ENCODE results near the gene ACADSB. TPM values are rescaled to one million over a fixed set of nuclear protein-coding genes. Genes with fewer than 3 reads are reported as not detected.

The ACADSB gene
- polyA plus RNA-seq, 1 donor from 2014 or later = 20.3 TPM

DNA sequence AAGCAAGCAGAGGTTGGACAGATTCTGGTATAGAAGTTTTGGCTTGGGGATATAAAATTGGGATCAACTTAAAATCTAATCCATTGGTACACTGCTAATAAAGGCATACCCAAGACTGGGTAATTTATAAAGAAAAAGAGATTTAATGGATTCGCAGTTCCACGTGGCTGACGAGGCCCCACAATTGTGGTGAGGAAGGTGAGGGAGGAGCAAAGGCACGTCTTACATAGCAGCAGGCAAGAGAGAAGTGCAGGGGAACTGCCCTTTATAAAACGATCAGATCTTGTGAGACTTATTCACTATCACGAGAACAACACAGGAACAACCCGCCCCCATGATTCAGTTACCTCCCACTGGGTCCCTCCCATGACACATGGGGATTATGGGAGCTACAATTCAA lies 9.7 kb downstream of the ACADSB start:
- Histone ChIP-seq H3F3A (ENCODE audit: insufficient read depth, low read length, poor library complexity, severe bottlenecking) (no peaks in the 10 kb centered on the region), H3K27me3 (ENCODE audit: insufficient read depth, low read depth, low read length) (no peaks in the 10 kb centered on the region), H3K36me3 (ENCODE audit: insufficient read depth, low read length) (no peaks in the 10 kb centered on the region), H3K79me2 (replicated peaks; ENCODE audit: insufficient read depth, low read length) (no peaks in the 10 kb centered on the region), H3K4me2 (ENCODE audit: low read length) (no peak overlapping the region), H2AFZ (ENCODE audit: low read depth, low read length) (no peak overlapping the region), H3K9ac (ENCODE audit: low read length) (no peak overlapping the region), H4K20me1 (ENCODE audit: insufficient read depth) (no peaks in the 10 kb centered on the region), H3K9me3 (ENCODE audit: low read length) (no peaks in the 10 kb centered on the region), H3K4me3 (ENCODE audit: low read length) (no peak overlapping the region), H3K9me2 (ENCODE audit: insufficient read depth, low read length) (no peaks in the 10 kb centered on the region), H3K27ac (ENCODE audit: low read length) (no peak overlapping the region)
- TF ChIP-seq POLR2AphosphoS5 (IDR thresholded peaks at IDR 0.05) (no peak), EP300 (conservative IDR thresholded peaks at IDR 0.05; ENCODE audit: poor library complexity, severe bottlenecking) (no peak), RAD21 (conservative IDR thresholded peaks at IDR 0.05) (no peak), EZH2 (IDR thresholded peaks at IDR 0.05; ENCODE audit: borderline replicate concordance, insufficient read depth, low read length, poor library complexity, severe bottlenecking) (no peak), TAF1 (IDR thresholded peaks at IDR 0.05; ENCODE audit: low read depth) (no peak), SMC3 (conservative IDR thresholded peaks at IDR 0.05; ENCODE audit: poor library complexity) (no peak), MXI1 (conservative IDR thresholded peaks at IDR 0.05; ENCODE audit: poor library complexity, severe bottlenecking) (no peak)
- TF ChIP-seq, protein P1, sequence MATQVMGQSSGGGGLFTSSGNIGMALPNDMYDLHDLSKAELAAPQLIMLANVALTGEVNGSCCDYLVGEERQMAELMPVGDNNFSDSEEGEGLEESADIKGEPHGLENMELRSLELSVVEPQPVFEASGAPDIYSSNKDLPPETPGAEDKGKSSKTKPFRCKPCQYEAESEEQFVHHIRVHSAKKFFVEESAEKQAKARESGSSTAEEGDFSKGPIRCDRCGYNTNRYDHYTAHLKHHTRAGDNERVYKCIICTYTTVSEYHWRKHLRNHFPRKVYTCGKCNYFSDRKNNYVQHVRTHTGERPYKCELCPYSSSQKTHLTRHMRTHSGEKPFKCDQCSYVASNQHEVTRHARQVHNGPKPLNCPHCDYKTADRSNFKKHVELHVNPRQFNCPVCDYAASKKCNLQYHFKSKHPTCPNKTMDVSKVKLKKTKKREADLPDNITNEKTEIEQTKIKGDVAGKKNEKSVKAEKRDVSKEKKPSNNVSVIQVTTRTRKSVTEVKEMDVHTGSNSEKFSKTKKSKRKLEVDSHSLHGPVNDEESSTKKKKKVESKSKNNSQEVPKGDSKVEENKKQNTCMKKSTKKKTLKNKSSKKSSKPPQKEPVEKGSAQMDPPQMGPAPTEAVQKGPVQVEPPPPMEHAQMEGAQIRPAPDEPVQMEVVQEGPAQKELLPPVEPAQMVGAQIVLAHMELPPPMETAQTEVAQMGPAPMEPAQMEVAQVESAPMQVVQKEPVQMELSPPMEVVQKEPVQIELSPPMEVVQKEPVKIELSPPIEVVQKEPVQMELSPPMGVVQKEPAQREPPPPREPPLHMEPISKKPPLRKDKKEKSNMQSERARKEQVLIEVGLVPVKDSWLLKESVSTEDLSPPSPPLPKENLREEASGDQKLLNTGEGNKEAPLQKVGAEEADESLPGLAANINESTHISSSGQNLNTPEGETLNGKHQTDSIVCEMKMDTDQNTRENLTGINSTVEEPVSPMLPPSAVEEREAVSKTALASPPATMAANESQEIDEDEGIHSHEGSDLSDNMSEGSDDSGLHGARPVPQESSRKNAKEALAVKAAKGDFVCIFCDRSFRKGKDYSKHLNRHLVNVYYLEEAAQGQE (IDR thresholded peaks at IDR 0.05; ENCODE audit: borderline replicate concordance) = no peak
- TF ChIP-seq, protein P2, sequence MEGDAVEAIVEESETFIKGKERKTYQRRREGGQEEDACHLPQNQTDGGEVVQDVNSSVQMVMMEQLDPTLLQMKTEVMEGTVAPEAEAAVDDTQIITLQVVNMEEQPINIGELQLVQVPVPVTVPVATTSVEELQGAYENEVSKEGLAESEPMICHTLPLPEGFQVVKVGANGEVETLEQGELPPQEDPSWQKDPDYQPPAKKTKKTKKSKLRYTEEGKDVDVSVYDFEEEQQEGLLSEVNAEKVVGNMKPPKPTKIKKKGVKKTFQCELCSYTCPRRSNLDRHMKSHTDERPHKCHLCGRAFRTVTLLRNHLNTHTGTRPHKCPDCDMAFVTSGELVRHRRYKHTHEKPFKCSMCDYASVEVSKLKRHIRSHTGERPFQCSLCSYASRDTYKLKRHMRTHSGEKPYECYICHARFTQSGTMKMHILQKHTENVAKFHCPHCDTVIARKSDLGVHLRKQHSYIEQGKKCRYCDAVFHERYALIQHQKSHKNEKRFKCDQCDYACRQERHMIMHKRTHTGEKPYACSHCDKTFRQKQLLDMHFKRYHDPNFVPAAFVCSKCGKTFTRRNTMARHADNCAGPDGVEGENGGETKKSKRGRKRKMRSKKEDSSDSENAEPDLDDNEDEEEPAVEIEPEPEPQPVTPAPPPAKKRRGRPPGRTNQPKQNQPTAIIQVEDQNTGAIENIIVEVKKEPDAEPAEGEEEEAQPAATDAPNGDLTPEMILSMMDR (IDR thresholded peaks at IDR 0.05; ENCODE audit: poor library complexity, severe bottlenecking) = no peak

DNA sequence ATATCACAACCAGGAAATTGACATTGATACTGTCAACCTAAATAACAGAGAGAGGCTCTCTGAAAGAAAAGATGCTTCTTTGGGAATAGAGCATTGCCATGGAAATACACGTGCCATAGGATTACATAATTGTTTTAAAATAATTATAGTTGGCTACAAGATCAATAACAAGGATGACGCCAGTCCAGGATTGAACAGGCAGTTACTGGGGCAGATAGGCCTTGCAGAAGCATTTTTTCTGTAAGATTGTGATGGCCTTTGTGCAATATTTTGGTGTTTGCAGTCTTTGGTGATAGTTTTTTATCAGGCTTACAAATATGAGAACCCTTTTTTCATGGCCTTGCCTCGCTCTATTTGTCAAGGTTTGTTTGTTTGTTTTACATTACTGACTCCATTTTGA lies 10.5 kb downstream of the ACADSB start:
- TF ChIP-seq, protein P2 (IDR thresholded peaks at IDR 0.05; ENCODE audit: poor library complexity, severe bottlenecking) = no peak
- no peak for TF ChIP-seq MXI1 (conservative IDR thresholded peaks at IDR 0.05; ENCODE audit: poor library complexity, severe bottlenecking)
- TF ChIP-seq, protein P1 (IDR thresholded peaks at IDR 0.05; ENCODE audit: borderline replicate concordance) = no peak
- no peak for TF ChIP-seq SMC3 (conservative IDR thresholded peaks at IDR 0.05; ENCODE audit: poor library complexity)
- TF ChIP-seq POLR2AphosphoS5 (IDR thresholded peaks at IDR 0.05) = no peak
- TF ChIP-seq RAD21 (conservative IDR thresholded peaks at IDR 0.05) = no peak
- no peak for TF ChIP-seq EP300 (conservative IDR thresholded peaks at IDR 0.05; ENCODE audit: poor library complexity, severe bottlenecking)
- no peak for TF ChIP-seq EZH2 (IDR thresholded peaks at IDR 0.05; ENCODE audit: borderline replicate concordance, insufficient read depth, low read length, poor library complexity, severe bottlenecking)
- TF ChIP-seq TAF1 (IDR thresholded peaks at IDR 0.05; ENCODE audit: low read depth) = no peak
- Histone ChIP-seq H3K27me3 (ENCODE audit: insufficient read depth, low read depth, low read length) (no peaks in the 10 kb centered on the region), H3K36me3 (ENCODE audit: insufficient read depth, low read length) (no peaks in the 10 kb centered on the region), H3K4me3 (ENCODE audit: low read length) (no peak overlapping the region), H3K9me3 (ENCODE audit: low read length) (no peaks in the 10 kb centered on the region), H3K79me2 (replicated peaks; ENCODE audit: insufficient read depth, low read length) (no peaks in the 10 kb centered on the region), H3K9me2 (ENCODE audit: insufficient read depth, low read length) (no peaks in the 10 kb centered on the region), H2AFZ (ENCODE audit: low read depth, low read length) (no peak overlapping the region), H3K9ac (ENCODE audit: low read length) (no peak overlapping the region), H3F3A (ENCODE audit: insufficient read depth, low read length, poor library complexity, severe bottlenecking) (no peaks in the 10 kb centered on the region), H3K4me2 (ENCODE audit: low read length) (no peak overlapping the region), H4K20me1 (ENCODE audit: insufficient read depth) (no peaks in the 10 kb centered on the region), H3K27ac (ENCODE audit: low read length) (no peak overlapping the region)
